MG63 (cell line): ENCODE measurements around the gene DUS1L. TPM values are rescaled to one million over a fixed set of nuclear protein-coding genes. Genes with fewer than 3 reads are reported as not detected.

Experiments
- DNase-seq: peaks from one replicate; pipeline ENCODE4 v3.0.0-alpha.2; 2020
- H3K27me3 ChIP-seq: fragments of 250-450 bp; sonication (Bioruptor Pico); 2 replicates; pipeline ENCODE4 v1.5.1; 2020; ENCODE audit warnings: mild to moderate bottlenecking, moderate library complexity
- H3K36me3 ChIP-seq: fragments of 250-450 bp; sonication (Bioruptor Pico); 2 replicates; pipeline ENCODE4 v1.5.1; 2020; ENCODE audit warnings: mild to moderate bottlenecking, moderate library complexity
- H3K4me3 ChIP-seq: fragments of 250-450 bp; sonication (Bioruptor Pico); 2 replicates; pipeline ENCODE4 v1.5.1; 2020; ENCODE audit warnings: mild to moderate bottlenecking, moderate library complexity
- H3K9me3 ChIP-seq: fragments of 250-450 bp; sonication (Bioruptor Pico); 2 replicates; pipeline ENCODE4 v1.5.1; 2020; ENCODE audit warnings: mild to moderate bottlenecking, moderate library complexity
- total RNA-seq: library from RNA; depleted of rRNA; stranded (reverse); fragments of >200 nt; shearing (Covaris generic); gene quantifications from 2 replicates; pipeline ENCODE4 v1.2.3, GENCODE V29; 2014; ENCODE audit warnings: low replicate concordance

The DUS1L gene
- total RNA-seq, 1 experiment from 2014 or later, result 104 TPM

DNA sequence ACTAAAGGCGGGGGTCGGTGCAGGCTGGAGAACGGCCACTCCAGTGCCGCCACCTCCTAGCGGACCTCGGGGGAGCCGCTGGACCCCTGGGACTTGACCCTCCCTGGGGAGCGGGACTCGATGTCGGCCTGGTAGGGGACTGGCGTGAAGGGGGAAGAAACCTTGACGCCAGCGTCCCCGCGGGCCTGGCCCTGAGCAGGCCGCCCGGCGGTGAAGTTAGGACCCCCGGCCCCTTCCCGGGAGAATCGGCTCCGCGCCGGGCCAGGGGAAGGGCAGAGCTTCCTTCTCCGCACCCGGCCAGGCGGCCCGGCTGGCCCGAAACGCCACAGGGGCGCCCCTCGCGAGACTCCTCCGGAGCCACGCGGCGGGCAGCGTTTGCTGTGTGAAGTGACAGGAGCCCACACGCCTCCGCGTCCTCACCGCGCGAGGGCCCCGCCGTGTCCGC, 389 bp downstream of the DUS1L start:
- Histone ChIP-seq H3K36me3 (peaks cover 46% of the 10 kb centered on the region), H3K4me3 (peak overlapping the region; percentile 93)

DNA sequence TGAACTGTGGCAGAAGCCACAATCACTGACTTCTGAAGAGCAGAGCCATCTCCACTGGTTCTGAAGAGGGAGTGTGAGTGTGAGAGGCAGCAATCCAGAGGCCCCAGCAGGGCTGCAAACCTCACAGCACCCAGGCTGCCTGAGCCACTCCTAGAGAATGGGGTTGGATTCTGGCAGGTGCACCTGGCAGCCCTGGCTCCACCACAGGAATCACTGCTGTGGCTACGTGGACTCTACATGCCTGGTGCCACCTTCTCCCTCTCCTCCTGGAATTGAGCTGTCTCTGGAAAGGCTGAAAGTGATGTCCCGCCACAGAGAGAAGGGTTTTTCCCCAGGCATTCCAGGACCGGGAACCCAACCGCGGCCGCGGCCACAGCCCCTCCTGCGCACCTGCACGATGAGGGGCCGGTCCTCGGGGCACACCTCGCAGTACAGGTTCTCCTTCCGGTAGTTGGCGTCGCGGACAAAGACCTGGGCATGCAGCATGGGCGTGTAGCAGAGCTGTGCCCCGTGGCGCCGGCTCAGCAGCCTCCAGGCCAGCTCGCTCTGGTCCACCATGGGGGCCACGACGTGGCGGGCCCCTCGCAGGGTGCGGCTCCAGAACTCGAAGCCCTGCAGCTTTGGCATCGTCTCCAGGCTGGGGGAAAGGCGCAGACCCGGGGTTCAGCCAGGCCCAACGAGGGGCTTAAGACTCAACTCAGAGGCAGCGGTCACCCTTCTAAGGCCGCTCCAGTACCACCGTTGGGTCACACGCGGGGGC, 991 bp downstream of the DUS1L start:
- no peaks in the 10 kb centered on the region for H3K9me3 ChIP-seq
- peak overlapping the region; percentile 93 for H3K4me3 ChIP-seq
- H3K36me3 ChIP-seq, result peaks cover 52% of the 10 kb centered on the region
- no peak for DNase-seq
- H3K27me3 ChIP-seq, result no peaks in the 10 kb centered on the region

More for the DNA sequence above, 389 bp downstream of the DUS1L start:
- H3K9me3 ChIP-seq, result no peaks in the 10 kb centered on the region
- DNase-seq, result no peak
- no peaks in the 10 kb centered on the region for H3K27me3 ChIP-seq

DNA sequence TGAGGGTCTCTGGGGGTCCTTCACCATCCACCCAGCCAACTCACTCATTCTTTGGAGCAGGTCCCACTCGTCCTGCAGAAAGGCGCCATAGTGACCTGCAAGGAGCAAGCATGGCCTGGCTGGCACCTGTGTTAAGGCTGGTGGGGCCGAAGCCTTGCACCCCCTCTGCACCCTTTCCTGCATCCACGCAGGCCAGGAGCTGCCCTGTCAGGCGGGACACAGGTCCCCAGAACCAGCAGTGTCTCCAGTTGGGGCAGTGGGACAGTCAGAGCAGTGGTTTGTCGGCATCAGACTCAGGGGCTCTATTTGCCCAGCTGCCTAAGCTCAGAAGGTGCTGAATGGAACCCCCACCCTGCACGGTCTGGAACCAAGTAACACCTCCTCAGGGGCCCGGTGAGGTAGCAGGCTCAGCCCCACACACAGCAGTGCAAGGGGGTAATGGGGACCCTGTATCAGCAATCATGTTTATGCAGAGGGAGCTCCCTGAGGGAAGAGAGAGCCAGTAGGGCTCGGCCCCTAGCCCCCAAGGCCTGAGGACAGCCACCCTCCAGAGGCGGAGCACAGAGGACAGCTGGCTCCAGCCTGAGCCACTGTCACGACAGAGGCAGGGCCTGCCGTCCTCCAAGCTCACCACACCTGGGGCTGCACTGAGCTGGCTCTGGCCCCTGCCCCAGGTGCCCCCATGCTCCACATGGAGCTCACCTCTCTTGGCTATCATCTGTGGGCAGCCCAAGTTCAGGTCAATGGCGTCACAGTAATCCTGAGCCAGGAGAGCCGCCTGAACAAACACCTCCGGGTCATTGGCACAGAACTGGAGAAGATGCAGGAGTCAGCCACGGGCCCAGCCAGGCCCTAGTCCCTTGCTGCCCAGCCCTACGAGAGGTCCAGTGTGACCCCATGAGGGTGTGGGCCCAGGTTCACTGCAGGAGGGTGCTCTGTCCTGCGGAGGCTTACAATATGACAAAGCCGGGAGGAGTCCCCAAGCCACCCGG, 1.9 kb downstream of the DUS1L start:
- H3K9me3 ChIP-seq, result no peaks in the 10 kb centered on the region
- peaks cover 61% of the 10 kb centered on the region for H3K36me3 ChIP-seq
- peak overlapping the region; percentile 93; the same call in 1 of the 2 replicates for H3K4me3 ChIP-seq
- no peaks in the 10 kb centered on the region for H3K27me3 ChIP-seq
- no peak for DNase-seq

DNA sequence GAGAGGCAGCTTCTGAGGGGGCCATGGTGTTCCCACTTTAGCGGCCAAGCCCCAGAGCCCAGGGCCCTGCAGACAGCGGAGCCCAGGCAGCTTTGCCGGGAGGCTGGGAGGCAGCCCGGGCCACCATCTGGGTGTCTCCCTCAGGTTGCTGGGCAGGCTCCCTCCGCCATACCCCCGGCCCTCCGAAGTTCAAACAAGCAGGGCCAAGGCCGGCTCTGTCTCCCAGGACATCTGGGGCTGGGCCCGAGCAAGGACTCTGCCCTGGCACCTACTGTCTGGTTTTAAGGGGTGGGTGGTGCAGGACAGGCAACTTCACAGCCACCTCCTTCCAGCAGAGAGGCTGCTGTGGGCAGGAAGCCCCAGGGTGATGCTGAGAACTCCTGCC, 2.6 kb downstream of the DUS1L start:
- Histone ChIP-seq H3K36me3 (peaks cover 66% of the 10 kb centered on the region), H3K9me3 (no peaks in the 10 kb centered on the region), H3K4me3 (no peak overlapping the region), H3K27me3 (no peaks in the 10 kb centered on the region)
- DNase-seq, result no peak

DNA sequence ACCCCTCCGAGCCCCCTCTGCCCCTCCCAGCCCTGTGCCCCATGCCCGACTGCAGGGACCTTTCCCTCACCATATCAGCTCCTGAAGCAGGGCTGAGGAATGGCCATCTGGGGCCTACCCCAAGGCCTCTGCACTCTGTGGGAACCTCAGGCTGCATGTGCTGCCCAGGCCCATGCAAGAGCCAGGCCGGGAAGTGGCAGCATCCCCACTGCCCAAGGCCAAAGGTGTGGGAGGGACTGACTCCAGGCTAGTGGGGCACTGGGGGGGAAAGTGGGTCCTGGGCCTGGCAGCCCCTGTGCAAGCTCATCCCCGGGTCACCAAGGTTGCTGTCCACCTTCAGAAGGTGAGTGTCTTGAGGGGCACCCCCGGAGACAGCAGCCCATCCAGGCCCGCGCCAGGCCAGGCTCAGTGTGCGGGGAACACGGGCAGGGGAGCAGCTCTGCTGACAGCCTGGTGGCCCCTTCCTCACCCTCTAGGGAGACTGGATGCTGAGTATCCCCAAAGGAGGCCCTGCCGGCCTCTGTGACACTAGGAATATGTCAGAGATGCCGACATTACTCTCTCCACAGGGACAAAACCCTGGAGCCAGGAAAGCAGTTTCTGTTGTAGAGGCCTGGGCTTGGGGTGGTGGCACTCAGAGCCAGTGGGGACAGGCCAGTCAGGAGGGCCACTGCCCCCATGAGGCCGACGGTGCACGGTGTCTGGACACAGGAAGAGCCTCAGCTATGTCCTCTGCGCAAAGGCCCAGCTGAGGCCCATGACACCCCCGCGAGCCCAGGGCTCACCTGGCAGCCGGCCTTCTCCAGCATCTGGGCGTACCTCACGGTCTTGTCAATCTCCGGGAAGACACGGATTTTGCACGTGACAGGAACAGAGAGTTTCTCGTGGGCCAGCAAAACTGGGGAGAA, 3.3 kb downstream of the DUS1L start:
- H3K9me3 ChIP-seq, result no peaks in the 10 kb centered on the region
- H3K36me3 ChIP-seq, result peaks cover 73% of the 10 kb centered on the region
- no peaks in the 10 kb centered on the region for H3K27me3 ChIP-seq
- H3K4me3 ChIP-seq, result no peak overlapping the region
- DNase-seq, result no peak

DNA sequence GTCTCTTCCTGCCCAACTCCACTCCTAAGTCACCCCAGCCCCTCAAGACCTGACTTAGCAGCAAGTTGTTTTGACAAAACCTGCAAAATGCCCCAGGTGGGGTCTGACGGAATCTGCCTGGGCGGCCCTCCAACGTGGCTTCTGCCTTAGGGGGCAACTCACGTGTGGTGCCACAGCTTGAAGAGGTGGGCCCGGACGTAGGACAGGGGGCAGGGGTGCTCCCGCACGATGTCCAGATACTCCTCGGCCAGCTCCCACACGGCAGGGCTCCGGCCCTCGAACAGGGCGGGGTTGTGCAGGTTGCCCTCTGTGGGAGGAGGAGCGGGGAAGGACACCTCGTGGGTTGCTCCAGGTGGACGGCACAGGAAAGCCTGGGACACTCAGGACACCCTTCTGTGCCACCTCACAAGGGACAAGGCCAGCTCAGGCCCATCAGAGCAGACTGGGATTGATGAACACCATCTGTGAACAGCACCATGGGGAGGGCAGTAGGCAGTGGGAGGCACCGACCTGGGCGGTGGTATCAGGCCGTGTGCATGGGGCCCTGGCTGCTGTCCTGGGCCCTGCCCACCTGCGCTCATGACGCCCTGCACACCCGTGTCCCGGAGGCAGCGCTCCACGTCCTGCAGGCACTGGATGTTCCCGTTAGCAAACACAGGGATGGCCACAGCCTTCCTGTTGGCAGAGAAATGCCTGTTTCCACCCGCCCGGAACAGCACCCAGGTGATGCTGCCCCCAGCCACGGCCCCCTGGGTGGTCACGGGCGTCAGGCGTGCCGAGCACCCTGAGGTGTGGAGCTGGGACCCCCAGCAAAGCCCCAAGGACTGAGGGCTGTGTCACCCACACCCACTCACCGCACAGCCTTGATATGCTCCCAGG, 4.3 kb downstream of the DUS1L start:
- no peak for DNase-seq
- Histone ChIP-seq H3K9me3 (no peaks in the 10 kb centered on the region), H3K27me3 (no peaks in the 10 kb centered on the region), H3K4me3 (no peak overlapping the region), H3K36me3 (peaks cover 83% of the 10 kb centered on the region)

DNA sequence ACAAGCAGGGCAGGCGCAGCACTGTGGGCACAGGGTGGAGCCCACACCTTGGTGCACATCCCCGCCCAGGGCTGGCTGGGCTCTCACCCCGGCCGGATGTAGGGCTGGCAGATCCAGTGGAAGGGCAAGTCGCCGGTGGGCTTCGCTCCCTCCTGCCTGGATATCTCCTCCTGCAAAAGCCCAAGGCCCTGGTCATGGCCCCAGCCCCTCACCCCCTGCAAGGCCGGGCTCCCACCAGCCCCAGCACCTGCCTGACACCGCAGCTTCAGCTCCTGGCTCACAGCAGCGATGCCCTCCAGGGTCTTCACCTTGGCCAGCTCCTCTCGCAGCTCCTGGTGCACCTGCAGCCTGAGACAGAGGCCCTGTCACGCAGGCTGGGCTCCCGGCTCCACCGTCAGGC, 5.0 kb downstream of the DUS1L start:
- no peak overlapping the region for H3K4me3 ChIP-seq
- no peaks in the 10 kb centered on the region for H3K27me3 ChIP-seq
- no peak for DNase-seq
- H3K36me3 ChIP-seq, result peaks cover 90% of the 10 kb centered on the region
- no peaks in the 10 kb centered on the region for H3K9me3 ChIP-seq

DNA sequence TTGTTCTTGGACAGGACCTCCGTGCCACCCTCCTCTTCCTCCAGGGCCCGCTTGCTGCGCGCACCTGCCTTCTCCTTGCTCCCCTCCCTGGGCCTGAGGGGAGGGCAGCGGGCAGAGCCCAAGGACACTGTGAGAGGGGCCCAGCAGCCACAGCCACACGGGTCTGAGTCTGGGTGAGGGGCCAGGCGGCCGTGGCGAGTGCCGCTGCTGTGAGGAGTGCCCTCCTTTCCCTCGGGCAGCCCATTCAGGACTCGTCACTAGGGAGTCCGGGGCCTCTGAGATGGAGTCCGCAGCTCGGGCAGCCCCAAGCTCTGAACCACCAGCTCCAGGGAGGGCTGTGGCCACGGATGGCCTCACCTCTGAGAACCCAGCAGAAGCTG, 5.6 kb downstream of the DUS1L start:
- no peak overlapping the region for H3K4me3 ChIP-seq
- no peaks in the 10 kb centered on the region for H3K27me3 ChIP-seq
- H3K36me3 ChIP-seq, result peaks cover 92% of the 10 kb centered on the region
- DNase-seq, result no peak
- no peaks in the 10 kb centered on the region for H3K9me3 ChIP-seq

DNA sequence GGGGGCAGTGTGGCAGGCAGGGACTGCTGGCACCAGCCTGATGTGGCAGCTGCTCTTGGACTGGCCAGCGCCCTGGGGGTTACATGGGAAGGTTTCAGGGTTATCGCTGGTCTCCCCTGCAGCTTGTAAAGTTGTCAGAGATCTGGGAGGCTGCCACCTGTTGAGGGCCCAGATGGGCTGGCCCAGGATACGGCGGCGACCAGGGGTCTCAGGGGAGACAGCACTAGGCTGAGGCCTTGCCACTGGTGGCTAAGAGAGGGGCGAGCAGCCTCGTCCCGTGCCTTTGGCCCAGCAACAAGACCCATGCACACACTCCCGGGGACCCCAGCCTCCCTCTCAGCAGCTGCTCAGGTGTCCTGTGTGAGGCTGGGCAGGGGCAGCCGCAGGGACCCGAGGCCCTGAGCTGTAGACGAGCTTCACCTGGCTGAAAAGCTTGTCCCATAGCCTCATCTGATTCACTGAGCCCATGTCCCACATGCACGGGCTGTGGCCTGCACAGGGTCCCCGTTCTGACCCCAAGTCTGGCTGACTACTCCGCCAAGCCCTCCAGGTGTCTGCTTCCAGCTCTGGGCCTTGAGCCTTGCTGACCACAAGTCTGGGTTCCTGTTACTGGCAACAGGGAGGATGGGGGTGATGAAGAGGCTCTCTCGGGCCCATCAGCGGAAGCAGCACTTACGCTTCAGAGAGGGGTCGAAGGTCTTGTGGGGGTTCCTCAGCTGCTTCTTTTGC, 6.2 kb downstream of the DUS1L start:
- Histone ChIP-seq H3K9me3 (no peaks in the 10 kb centered on the region), H3K36me3 (peaks cover 92% of the 10 kb centered on the region), H3K27me3 (no peaks in the 10 kb centered on the region), H3K4me3 (no peak overlapping the region)
- DNase-seq, result no peak

DNA sequence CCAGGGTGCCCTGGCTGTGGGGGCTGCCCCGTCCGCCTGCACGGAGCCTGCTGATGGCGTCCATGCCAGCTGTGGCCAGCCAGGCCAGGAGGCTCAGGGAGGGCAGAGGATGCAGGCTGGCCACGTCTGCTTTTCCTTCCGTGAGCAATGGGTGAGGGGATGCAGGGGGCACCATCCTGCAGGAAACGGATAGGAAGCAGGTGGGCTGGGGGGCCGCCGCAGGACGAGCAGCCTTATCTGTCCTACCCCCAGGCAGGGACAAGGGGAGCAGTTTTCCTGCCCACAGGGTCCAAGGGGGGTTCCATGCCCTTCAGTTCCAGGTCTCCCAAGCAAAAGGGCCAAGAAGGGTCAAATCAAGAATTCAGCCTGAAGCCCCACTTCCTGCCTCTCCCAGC, 6.8 kb downstream of the DUS1L start:
- Histone ChIP-seq H3K27me3 (no peaks in the 10 kb centered on the region), H3K4me3 (no peak overlapping the region), H3K9me3 (no peaks in the 10 kb centered on the region), H3K36me3 (peaks cover 92% of the 10 kb centered on the region)
- DNase-seq, result no peak

DNA sequence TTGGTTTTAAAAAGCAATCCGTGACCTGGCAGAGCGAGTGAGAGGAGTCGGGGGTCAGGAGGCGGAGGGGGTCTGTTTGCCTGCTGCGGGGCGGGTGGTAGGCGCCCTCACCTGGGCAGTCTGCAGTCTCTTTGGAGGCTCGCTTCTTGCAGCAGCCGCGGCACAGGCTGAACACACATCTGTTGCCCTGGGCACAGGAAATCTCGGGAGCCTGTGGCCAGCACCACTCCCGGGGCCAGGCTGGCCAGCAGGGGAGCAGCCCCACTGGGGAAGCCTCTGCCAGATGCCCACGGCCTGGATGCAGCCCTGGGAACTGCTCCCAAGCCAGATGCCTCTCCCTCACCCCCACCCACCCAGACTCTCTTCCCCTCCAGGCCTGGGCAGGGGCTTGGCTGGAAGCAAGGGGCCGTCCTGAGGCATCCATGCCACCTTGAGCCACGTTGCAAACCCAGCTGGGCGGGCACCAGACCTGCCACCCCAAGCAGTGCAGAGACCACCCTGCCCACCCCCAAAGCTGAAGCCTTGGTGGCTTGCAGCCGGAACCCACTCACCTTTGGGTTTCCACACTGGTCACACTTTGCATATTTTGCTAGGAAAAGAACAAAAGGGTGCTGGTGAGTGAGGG, 7.3 kb downstream of the DUS1L start:
- DNase-seq, result no peak
- Histone ChIP-seq H3K9me3 (no peaks in the 10 kb centered on the region), H3K27me3 (no peaks in the 10 kb centered on the region), H3K4me3 (no peak overlapping the region), H3K36me3 (peaks cover 92% of the 10 kb centered on the region)

DNA sequence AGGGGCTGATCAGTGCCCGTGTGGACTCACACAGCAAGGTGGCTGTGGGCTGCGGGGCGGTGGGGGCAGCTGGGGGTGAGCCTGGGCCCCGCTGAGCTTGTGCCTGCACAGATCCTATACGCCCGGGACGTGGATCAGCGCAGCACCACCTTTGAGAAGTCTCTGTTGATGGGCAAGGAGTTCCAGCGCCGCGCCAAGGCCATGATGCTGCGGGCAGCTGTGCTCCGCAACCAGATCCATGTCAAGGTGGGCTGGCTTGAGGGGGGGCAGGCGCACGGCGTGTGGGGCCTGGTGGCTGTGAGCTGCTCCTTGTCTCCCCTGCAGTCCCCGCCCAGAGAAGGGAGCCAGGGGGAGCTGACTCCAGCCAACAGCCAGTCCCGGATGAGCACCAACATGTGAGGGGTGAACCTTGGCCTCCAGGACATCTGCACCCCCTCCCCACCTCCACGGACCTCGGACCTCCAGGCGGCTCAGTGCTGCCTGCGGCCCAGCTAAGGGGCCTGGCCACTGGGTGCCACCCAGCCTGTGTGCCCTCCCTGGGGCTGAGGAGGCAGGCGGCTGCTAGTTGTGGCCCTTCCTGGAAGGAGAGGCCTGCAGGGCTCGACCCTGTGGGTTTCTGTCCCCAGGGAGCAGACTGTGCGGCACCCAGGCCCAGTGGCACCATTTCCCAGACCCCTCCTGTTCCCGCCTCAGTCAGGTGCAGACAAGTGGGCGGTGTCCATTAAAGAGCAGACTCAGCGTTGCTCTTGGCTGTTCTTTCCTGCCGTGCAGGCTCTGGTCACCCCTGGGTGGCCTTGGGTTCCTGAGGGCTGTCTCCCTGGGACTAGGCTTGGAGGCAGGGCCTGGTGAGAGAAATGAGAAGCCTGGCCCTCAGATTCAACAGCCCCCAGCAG, 8.6 kb downstream of the DUS1L start:
- no peak overlapping the region for H3K4me3 ChIP-seq
- peaks cover 81% of the 10 kb centered on the region for H3K36me3 ChIP-seq
- H3K9me3 ChIP-seq, result no peaks in the 10 kb centered on the region
- no peaks in the 10 kb centered on the region for H3K27me3 ChIP-seq
- no peak for DNase-seq

DNA sequence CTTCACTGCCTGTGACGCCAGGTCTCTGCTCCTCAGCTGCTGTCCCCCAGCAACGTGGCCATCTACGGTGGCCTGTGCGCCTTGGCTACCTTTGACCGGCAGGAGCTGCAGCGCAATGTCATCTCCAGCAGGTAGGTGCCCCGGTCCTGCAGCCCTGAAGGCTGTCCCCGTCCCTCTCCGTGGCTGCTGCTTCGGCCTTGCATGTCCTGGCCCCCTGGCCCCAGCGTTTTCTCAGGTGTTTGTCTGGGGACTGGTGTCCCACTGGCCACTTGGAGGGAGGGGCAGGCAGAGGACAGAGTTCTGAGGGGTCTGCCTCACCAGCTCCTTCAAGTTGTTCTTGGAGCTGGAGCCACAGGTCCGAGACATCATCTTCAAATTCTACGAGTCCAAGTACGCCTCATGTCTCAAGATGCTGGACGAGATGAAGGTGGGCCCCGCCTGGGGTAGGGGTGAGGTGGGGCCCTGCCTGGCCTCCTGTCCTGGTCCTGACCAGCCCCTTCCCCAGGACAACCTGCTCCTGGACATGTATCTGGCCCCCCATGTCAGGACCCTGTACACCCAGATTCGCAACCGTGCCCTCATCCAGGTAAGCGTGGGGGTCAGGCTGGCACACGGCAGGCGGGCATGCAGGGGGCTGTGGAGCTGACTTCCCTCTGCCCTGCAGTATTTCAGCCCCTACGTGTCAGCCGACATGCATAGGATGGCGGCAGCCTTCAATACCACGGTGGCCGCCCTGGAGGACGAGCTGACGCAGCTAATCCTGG, 9.5 kb downstream of the DUS1L start:
- H3K36me3 ChIP-seq, result peaks cover 76% of the 10 kb centered on the region

More for the DNA sequence above, 9.5 kb downstream of the DUS1L start:
- H3K27me3 ChIP-seq, result no peaks in the 10 kb centered on the region
- H3K9me3 ChIP-seq, result no peaks in the 10 kb centered on the region
- no peak for DNase-seq
- H3K4me3 ChIP-seq, result no peak overlapping the region
